GM08714 (cell line): ENCODE data around the gene GEMIN5.
"Not testable (repeated sequence)": the region's sequence is repeated elsewhere in the genome, so short reads cannot be mapped to it uniquely, and the experiment has no call there.

Source experiments
- H3K4me3 ChIP-seq: fragments of 200-500 bp; sonication (Bioruptor generic); 2 replicates; pipeline ENCODE4 v1.5.1; 2014; ENCODE audit warnings: mild to moderate bottlenecking, low read length, inconsistent platforms
- ZNF274 ChIP-seq: IDR thresholded peaks from 2 replicates; pipeline ENCODE4 v1.6.1; 2012; ENCODE audit warnings: mild to moderate bottlenecking, low read depth, low read length

GEMIN5 gene

DNA sequence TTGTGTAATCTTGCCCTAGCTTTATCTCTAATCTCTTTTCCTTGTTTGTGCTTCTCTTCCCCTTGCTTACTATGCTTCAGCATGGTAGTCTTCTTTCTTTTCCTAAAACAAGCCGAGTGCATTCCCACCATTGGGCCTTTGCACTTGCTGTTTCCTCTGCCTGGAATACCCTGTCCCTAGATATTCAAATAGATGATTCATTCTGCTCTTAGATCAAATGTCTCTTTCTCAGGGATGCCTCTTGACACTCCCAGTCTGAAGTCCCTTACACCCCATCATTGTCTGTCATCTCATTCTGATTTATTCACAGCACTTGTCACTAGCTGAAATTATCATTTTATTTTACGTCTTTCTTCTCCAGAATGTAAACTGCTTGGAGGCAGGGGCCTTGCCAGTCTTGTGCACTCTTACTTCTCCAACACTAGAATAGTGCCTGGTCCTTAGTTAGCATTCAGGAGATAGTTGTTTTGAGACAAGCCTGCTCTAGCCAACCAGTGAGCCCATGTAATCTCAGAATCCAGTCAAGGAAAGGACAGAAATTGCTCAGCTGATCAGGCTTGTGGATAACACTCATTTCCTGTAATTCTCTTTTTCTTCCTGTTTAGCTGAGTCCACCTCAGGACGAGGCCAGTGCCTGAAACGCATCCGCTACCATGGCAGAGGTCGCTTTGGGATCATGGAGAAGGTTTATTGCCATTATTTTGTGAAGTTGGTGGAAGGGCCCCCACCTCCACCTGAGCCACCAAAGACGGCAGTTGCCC is 28.2 kb upstream of the GEMIN5 start:
- no peak for TF ChIP-seq ZNF274

DNA sequence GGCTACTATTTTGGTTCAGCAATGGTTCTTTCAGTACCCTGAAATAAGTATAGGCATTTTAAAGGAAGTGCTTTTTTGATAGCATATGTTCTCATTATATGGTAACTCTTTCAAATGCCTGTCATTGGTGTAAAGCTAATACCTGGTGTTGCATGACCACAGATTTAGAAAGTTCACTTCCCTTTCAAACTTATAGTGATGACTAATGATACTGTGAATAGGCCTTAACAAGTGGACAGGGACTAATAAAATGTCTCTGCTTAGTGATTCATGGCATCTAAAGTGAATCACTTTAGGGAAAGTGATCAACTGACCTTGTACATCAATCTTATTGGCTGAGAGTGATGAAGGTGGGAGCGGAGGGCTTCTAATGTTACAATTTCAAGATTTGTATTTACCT is 24.5 kb upstream of the GEMIN5 start:
- H3K4me3 ChIP-seq = no peak overlapping the region
- TF ChIP-seq ZNF274 = no peak

More for the DNA sequence above, 28.2 kb upstream of the GEMIN5 start:
- H3K4me3 ChIP-seq = no peak overlapping the region

DNA sequence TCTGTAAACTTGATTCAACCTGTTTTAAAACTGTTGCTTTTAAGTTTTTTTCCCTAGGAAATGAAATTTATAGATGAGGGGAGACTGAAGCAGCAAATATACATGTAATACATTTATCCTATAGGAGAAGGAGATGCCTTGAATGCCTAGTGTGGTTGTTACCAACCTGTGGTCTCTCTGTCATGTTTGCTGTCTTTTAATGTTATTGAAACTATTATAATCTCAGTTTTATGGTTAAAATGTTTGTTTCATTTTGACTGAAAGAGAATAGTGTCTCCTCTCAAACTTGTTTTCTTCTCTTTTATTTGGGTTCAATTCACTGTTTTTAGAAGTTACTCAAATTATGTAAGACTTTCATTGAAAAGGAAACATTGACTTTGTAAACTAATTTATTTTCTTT is 18.7 kb upstream of the GEMIN5 start:
- H3K4me3 ChIP-seq = no peak overlapping the region
- no peak for TF ChIP-seq ZNF274

DNA sequence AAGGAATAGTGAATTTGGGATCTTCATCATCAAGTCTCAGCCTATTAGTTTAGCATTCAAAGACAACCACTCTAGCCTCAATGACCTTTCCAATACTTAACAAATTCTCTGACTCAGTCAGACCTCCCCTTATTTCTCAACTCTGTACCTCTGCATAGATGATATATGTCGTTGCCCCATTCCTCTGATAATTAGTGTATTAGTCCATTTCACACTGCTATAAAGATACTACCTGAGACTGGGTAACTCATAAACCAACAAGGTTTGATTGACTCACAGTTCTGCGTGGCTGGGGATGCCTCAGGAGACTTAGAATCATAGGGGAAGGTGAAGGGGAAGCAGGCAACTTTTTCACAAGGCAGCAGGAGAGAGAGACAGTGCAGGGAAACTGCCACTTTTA is 11.8 kb upstream of the GEMIN5 start:
- H3K4me3 ChIP-seq = no peak overlapping the region
- no peak for TF ChIP-seq ZNF274

DNA sequence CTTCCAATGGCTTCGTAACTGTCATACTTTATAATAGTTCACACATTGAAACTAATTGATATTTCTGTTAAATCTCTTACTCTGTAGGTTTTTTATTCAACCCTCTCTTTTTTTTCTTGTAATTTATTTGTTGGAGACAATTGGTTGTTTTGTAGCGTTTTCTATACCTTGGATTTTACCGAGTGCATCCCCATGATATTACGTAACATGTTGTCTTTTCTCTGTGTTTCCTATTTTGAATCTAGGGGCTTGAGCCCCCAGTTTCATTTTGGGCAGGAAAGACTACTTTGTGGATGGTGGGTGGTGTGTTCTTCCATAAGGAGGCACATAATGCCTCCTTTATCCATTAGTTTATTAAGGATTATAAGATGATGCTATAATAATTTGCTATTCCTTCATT is 10.3 kb upstream of the GEMIN5 start:
- no peak for TF ChIP-seq ZNF274
- no peak overlapping the region for H3K4me3 ChIP-seq

DNA sequence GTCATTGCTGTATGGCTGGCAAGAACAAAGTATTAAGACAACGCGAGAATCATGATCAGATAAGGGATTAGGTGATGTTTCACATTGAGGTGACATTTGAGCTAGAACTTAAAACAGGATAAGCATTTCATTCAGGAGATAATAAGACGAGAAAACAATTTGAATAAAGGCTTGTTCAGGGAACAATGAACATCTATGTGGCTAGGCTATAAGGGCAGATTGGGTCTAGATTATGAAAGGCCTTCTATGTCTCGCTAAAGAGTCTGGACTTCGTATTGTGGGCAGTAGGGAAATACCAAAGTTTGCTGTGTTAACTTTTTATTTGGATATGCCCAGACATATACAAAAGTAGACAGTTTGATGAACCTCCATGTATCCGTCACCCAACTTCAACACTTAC is 9.8 kb upstream of the GEMIN5 start:
- no peak overlapping the region for H3K4me3 ChIP-seq
- TF ChIP-seq ZNF274 = no peak

DNA sequence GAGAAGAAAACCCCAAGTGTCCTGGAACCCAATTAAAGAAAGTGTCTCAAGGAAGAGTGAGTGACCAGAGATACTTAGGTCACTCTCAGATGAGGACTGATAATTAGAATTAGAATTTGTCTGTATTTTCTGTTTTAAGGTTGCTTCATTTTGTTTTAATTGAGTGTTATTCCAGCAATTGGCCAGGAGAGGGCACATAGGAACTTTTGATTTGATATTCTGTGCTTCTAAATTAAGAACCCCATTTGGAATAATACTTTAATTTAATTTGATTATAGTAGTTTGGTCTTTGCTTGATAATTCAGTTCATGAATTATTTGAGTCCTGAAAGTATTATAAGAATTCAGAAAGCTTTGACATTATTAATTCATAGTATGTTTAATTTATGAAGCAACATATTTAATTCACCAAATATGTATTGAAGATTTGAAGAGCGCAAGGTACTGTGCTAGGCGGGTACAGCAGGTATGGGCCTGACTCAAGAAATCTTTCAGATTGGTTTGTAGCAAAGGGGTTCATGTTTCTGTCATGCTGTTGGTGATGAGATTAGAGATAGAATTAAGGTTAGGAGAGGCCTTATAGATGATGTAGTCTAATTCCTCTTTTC is 7.8 kb upstream of the GEMIN5 start:
- TF ChIP-seq ZNF274 = no peak
- no peak overlapping the region for H3K4me3 ChIP-seq

DNA sequence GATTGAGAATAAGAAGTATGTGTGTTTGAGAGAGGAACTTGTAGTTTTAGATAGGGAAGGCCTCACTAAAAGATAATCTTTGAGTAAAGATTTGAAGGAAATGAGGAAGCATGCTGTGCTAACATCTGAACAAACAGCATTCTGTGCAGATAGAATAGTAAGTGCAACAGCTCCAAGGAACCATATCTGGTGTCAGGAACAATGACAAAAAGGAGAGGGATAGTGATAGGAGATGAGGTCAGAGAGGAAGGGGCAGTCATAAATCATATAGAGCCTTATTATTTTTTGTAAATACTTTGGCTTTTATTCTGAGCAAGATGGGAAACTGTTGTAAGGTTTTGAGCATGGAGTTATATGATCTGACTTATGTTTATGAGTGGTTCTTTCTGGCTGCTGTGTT is 6.7 kb upstream of the GEMIN5 start:
- TF ChIP-seq ZNF274 = no peak
- H3K4me3 ChIP-seq = no peak overlapping the region

DNA sequence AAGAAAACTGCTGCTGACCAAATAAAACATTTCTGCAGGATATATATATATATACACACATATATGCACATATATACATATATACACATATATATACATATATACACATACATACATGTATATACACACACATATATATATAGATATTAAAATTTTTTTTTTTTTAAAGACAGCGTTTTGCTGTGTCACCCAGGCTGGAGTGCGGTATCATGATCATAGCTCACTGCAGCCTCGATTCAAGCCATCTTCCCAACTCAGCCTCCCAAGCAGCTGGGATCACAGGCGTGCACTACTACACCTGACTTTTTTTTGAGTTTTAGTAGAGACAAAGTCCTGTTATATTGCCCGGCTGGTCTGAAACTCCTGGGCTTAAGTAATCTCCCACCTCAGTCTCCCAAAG is 5.5 kb upstream of the GEMIN5 start:
- no peak for TF ChIP-seq ZNF274
- H3K4me3 ChIP-seq = no peak overlapping the region

DNA sequence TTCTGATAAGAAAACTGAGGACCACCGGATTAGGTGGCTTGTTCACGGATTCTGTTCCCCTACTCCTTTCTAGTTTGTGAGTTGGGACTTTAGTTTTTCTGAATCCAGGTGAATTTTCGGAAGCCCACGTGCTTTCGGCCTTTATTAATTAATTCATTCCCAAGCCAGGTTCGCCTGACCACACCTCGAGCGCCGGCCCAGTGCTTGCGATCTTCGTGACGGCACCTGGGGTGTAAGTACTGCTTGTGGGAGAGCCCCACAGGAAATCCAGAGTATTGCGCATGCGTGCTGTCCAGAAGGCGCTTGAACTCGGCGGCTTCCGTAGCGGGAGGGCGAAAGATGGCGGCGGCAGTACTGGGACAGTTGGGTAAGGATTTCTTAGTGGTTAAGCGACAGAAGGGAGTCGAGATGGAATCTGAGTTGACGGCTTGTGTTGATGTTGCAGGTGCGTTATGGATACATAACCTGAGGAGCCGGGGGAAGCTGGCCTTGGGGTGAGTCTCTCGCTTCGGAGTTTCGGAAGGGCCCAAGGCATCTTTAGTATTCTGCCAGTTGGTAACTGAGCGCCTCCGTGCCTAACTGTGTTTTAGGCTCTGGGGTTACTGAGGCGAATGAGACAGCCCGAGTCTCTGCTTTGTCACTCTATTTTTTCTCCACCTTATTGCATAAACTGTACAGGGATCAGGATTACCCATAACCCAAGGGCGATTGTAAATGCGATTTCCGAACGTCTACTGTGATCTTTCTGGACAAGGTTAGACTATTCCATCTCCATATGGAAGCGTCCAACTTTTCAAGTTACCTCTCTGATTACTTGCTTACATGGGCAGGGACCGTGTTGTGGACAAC is 3.0 kb upstream of the GEMIN5 start, which contains the start of gene MRPL22:
Gene MRPL22 (plus strand): TSS at position 302 of the 849 bp plus-strand sequence. CDS start 38 bp downstream, at position 340.
- H3K4me3 ChIP-seq = peak within 1 kb of the TSS; percentile 67
- no peak for TF ChIP-seq ZNF274

DNA sequence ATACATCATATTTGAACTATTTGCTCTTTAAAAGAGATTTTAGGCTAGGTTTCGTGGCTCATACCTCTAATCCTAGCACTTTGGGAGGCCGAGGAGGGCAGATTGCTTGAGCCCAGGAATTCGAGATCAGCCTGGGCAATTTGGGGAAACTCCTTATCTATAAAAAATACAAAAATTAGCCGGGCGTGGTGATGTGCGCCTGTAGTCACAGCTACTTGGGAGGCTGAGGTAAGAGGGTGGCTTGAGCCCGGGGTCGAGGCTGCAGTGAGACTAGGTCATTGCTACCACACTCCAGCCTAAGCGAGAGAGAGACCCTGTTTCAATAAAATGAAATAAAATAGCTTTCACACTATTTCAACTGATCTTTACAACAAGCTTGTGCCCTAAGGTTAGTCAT is 2.4 kb upstream of the GEMIN5 start:
- H3K4me3 ChIP-seq = peak overlapping the region; percentile 67; the same call in 1 of the 2 replicates
- TF ChIP-seq ZNF274 = no peak

DNA sequence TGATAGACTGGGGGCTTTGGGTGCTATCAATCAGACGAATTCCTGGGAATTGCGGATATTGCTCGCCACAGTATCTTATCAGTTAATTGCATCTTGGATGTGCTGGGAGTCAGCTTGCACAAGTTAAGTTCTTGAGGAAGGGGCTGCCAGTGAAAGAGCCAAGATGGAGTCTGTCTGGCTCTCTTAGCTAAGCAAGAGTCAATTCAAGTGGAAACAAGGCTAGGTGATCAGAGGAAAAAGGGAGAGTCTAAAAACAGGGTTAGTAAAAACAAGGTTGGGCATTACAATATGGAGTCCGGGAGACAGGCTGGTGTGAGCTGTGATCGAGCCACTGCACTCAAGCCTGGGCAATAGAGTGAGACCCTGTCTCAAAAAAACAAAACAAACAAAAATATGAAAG is 1.4 kb upstream of the GEMIN5 start:
- not testable (repeated sequence) for H3K4me3 ChIP-seq

DNA sequence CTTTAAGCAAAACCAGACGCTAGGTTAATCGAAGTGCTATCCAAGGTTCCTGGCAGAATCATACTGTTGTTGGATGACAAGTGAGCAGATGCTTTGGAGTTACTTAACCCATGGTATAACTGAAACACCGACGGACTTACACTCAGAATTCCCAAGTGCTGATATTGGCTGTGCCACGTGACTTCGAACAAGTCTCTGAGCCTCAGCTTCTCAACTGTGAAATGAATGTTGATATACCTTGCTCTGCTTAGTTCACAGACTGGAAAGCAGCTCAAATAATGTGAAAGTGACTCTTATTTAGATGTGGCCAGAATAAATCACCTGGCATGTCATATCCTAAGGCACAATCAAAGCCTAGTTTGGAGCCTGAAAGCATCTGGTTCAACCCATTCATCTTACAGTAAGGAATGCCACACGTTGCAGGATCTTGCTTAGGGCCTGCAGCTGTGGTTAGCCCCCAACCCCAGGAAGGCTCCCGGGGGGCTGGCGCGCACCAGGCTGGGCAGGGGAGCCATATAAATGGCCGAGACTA is 759 bp downstream of the GEMIN5 start:
- no peak for TF ChIP-seq ZNF274

DNA sequence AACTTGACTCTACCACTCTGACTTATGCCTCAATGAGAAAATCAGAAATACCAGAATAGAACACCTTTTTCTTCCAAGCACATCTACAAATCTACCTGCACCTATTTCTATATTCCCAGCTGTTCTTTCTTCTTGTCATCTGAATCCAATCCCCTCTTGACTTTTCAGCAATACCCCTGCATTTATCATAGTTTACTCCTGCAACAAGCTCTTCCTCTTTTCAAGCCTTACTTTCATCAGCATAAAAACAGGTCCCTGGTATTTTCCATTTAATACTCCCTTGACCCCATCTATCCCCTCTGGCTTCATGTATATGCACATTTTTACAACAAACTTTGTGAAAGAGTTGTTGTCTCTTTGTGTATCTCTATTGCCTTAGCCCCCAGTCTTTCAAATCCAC is 3.1 kb downstream of the GEMIN5 start:
- TF ChIP-seq ZNF274 = no peak
- no peak overlapping the region for H3K4me3 ChIP-seq

More for the DNA sequence above, 759 bp downstream of the GEMIN5 start:
- H3K4me3 ChIP-seq = peak overlapping the region; percentile 95
